K562 (cell line): Measurements from ENCODE around the gene CDC25B. TPM values are rescaled to one million over a fixed set of nuclear protein-coding genes. Genes with fewer than 3 reads are reported as not detected.

Experiments
- FOXJ2 ChIP-seq: fragments of 200-800 bp; sonication (Bioruptor generic); IDR thresholded peaks from 2 replicates; pipeline ENCODE4 v1.6.1; 2016; ENCODE audit warnings: missing genetic modification characterization, missing compliant biosample characterization
- FOXJ3 ChIP-seq: sonication (generic); formaldehyde crosslinking; IDR thresholded peaks from 2 replicates; pipeline ENCODE4 v1.4.0; 2020; ENCODE audit warnings: mild to moderate bottlenecking, missing genetic modification reagents
- RBFOX2 ChIP-seq: fragments of 200-400 bp; formaldehyde crosslinking; IDR thresholded peaks from 2 replicates; pipeline ENCODE4 v1.6.1; 2017; ENCODE audit warnings: low read depth, mild to moderate bottlenecking, low read length, moderate library complexity
- SIN3A ChIP-seq, 2 experiments: fragments of 150-350 bp in 1 of 2; IDR thresholded peaks; 2 replicates each; pipeline ENCODE4 v1.6.1; 2011 to 2016; ENCODE audit warnings: borderline replicate concordance in 2 of 2, low read depth in 2 of 2, low read length in 2 of 2, mild to moderate bottlenecking in 2 of 2, moderate library complexity in 2 of 2; ENCODE audit not compliant: control insufficient read depth in 1 of 2
- SIX5 ChIP-seq, 2 experiments: IDR thresholded peaks; 2 replicates each; pipeline ENCODE4 v1.6.1; 2011; ENCODE audit warnings: low read length in 2 of 2, borderline replicate concordance in 1 of 2, low read depth in 1 of 2, mild to moderate bottlenecking in 1 of 2, moderate library complexity in 1 of 2; ENCODE audit not compliant: insufficient read depth in 1 of 2
- TFAP4 ChIP-seq: sonication (generic); formaldehyde crosslinking; IDR thresholded peaks from 2 replicates; pipeline ENCODE4 v1.8.0; 2022; ENCODE audit warnings: missing genetic modification reagents, mild to moderate bottlenecking, moderate library complexity, borderline replicate concordance
- THRA ChIP-seq: fragments of 450-650 bp; IDR thresholded peaks from 2 replicates; pipeline ENCODE4 v1.6.1; 2017; ENCODE audit warnings: mild to moderate bottlenecking, moderate library complexity
- U2AF2 ChIP-seq: fragments of 200-400 bp; formaldehyde crosslinking; optimal IDR thresholded peaks from 2 replicates; pipeline ENCODE3; 2017; ENCODE audit warnings: low read depth, mild to moderate bottlenecking, low read length
- ZNF174 ChIP-seq: fragments of 250-450 bp; sonication (Bioruptor Pico); IDR thresholded peaks from 2 replicates; pipeline ENCODE4 v1.4.0; 2020; ENCODE audit warnings: mild to moderate bottlenecking
- ZNF311 ChIP-seq: fragments of 250-450 bp; sonication (Bioruptor Pico); IDR thresholded peaks from 2 replicates; pipeline ENCODE4 v1.4.0; 2020; ENCODE audit warnings: mild to moderate bottlenecking, moderate library complexity
- polyA plus RNA-seq, 8 experiments: library from polyadenylated mRNA; depleted of rRNA in 4 of 8; stranded (reverse) in 5 of 8; unstranded in 3 of 8; fragments of >200 nt; fragmentation: Nextera tagmentation in 2 of 8; fragmentation: Illumina TruSeq in 1 of 8; extraction: Ambion mirVana in 2 of 8; extraction: Trizol in 1 of 8; gene quantifications; 2 replicates each; pipeline versions ENCODE4 v1.2.1 to v1.2.3, GENCODE V29; 2011 to 2014; ENCODE audit warnings: inconsistent platforms in 1 of 8, missing spikeins in 1 of 8
- total RNA-seq, 7 experiments: library from RNA; depleted of rRNA in 6 of 7; stranded (reverse); fragments of >200 nt in 6 of 7; fragmentation: Illumina TruSeq in 2 of 7; extraction: Trizol in 2 of 7; gene quantifications; 2 replicates each; pipeline versions ENCODE4 v1.2.1 to v1.2.3, GENCODE V29; 2011 to 2021; ENCODE audit warnings: low replicate concordance in 1 of 7
- TF ChIP-seq, protein P1 (sequence below), 2 experiments: fragments of 450-650 bp; IDR thresholded peaks; 2 replicates each; pipeline ENCODE4 v1.6.1; 2016
- TF ChIP-seq, protein P2 (sequence below): sonication (generic); formaldehyde crosslinking; IDR thresholded peaks from 2 replicates; pipeline ENCODE4 v1.9.0; 2022; ENCODE audit warnings: mild to moderate bottlenecking, missing genetic modification reagents
- TF ChIP-seq, protein P3 (sequence below): fragments of 250-450 bp; sonication (Bioruptor Pico); IDR thresholded peaks from 2 replicates; pipeline ENCODE4 v1.4.0; 2020; ENCODE audit warnings: borderline replicate concordance
- TF ChIP-seq, protein P4 (sequence below): fragments of 250-450 bp; sonication (Bioruptor Pico); IDR thresholded peaks from 2 replicates; pipeline ENCODE4 v1.8.0; 2021; ENCODE audit warnings: borderline replicate concordance, mild to moderate bottlenecking, moderate library complexity; ENCODE audit not compliant: poor library complexity, severe bottlenecking

CDC25B gene
- total and polyA plus RNA-seq, 9 of the 15 experiments (the other 6 are each of a cell fraction or from before 2014, with no cell fraction given) = 2.3 to 35.7 (median 9.5) TPM

DNA sequence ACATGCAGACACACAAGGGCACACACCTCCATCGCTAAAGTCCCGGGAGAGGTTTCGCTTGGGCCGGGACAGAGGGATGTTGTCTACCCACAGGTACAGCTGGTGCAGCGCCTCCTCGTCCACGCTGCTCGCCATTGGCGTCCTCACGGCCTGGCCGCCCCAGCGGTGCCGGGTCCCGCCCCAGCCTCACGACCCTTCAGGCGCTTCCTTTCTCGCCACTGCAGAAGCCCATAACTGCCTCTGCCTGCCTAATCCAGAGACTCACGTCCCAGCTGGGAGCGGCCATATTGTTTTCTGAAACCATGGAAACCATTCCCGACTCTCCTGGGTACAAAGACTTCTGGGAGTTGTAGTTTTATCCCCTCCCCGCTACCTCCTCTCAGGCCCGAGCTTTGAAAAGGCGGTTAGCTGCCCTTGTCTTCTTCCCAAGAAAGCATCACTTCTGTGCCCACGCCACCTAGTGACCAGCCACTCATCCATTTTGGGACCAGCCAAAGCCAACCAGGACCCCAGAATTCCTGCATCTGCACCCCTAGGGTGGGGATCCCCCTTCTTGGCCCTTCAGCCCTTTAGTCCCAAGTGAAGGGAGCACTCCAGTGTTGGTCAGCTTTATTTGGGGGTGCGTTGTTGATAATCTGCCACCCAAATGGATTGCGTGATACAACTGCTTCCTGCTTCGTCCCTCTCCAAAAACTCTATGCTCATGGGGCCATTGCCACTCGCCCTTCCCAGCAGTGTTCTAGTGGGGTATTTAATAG lies 14.8 kb upstream of the CDC25B start, which contains the start of gene SPEF1 (continued):
- TF ChIP-seq, protein P1, sequence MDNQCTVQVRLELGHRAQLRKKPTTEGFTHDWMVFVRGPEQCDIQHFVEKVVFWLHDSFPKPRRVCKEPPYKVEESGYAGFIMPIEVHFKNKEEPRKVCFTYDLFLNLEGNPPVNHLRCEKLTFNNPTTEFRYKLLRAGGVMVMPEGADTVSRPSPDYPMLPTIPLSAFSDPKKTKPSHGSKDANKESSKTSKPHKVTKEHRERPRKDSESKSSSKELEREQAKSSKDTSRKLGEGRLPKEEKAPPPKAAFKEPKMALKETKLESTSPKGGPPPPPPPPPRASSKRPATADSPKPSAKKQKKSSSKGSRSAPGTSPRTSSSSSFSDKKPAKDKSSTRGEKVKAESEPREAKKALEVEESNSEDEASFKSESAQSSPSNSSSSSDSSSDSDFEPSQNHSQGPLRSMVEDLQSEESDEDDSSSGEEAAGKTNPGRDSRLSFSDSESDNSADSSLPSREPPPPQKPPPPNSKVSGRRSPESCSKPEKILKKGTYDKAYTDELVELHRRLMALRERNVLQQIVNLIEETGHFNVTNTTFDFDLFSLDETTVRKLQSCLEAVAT (IDR thresholded peaks at IDR 0.05) = no peak
- 0 out of 2 replicates have a peak, but pooled peaks have one; percentile 65 for TF ChIP-seq FOXJ2
- peak; percentile 76 for TF ChIP-seq FOXJ3
- TF ChIP-seq, protein P2, sequence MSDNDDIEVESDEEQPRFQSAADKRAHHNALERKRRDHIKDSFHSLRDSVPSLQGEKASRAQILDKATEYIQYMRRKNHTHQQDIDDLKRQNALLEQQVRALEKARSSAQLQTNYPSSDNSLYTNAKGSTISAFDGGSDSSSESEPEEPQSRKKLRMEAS (CRISPR knock-in tag) = peak; percentile 13; the same call in 1 of the 2 replicates
- peak; percentile 96 to 99 for TF ChIP-seq SIN3A (IDR thresholded peaks at IDR 0.05; ENCODE audit: borderline replicate concordance in 2 of 2, control insufficient read depth in 1 of 2, low read depth in 2 of 2, low read length in 2 of 2)
- peak; percentile 39; the same call in 1 of the 2 replicates for TF ChIP-seq RBFOX2
- no peak for TF ChIP-seq ZNF174 (CRISPR knock-in tag)
- TF ChIP-seq TFAP4 (CRISPR knock-in tag) = peak; percentile 99
- TF ChIP-seq, protein P3, sequence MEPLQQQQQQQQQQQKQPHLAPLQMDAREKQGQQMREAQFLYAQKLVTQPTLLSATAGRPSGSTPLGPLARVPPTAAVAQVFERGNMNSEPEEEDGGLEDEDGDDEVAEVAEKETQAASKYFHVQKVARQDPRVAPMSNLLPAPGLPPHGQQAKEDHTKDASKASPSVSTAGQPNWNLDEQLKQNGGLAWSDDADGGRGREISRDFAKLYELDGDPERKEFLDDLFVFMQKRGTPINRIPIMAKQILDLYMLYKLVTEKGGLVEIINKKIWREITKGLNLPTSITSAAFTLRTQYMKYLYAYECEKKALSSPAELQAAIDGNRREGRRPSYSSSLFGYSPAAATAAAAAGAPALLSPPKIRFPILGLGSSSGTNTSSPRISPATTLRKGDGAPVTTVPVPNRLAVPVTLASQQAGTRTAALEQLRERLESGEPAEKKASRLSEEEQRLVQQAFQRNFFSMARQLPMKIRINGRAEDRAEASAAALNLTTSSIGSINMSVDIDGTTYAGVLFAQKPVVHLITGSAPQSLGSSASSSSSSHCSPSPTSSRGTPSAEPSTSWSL (CRISPR knock-in tag) = no peak
- no peak for TF ChIP-seq ZNF311
- TF ChIP-seq U2AF2 = no peak
- TF ChIP-seq, protein P4, sequence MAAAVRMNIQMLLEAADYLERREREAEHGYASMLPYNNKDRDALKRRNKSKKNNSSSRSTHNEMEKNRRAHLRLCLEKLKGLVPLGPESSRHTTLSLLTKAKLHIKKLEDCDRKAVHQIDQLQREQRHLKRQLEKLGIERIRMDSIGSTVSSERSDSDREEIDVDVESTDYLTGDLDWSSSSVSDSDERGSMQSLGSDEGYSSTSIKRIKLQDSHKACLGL = peak; percentile 72
- TF ChIP-seq SIX5 (IDR thresholded peaks at IDR 0.05; ENCODE audit: borderline replicate concordance in 1 of 2, insufficient read depth in 1 of 2, low read depth in 1 of 2, low read length in 2 of 2) = peak; percentile 63 to 78
- TF ChIP-seq THRA = no peak
